HCT116 (cell line): ENCODE results near the gene H3-3A. TPM values are rescaled to one million over a fixed set of nuclear protein-coding genes. Genes with fewer than 3 reads are reported as not detected.

Source experiments
- ATAC-seq: fragments of 200-7000 bp; cut with Tn5 transposase; 2 replicates; pipeline ENCODE4 v1.9.1; 2020; ENCODE audit warnings: mild to moderate bottlenecking, moderate library complexity
- BruUV-seq: library from RNA; stranded (reverse); fragments of 400-500 nt; replicated peaks from 2 replicates; lab custom pipeline; 2021; lab: Mats Ljungman, UMichigan
- CTCF ChIA-PET: fragments of 300-600 bp; sonication (Branson Sonifier 250); formaldehyde crosslinking; loops from one replicate; lab custom pipeline; 2021; ENCODE audit warnings: antibody characterized with exemption; lab: Charles Lee
- POLR2A ChIA-PET: fragments of 300-600, 350-600 bp; sonication (Branson Sonifier 250); formaldehyde crosslinking; loops from one replicate; lab custom pipeline; 2021; ENCODE audit warnings: antibody characterized with exemption; lab: Charles Lee
- RAD21 ChIA-PET, 2 experiments: fragments of 300-600 bp; sonication (Branson Sonifier 250); formaldehyde crosslinking; loops; one replicate each; lab custom pipeline; 2023; ENCODE audit warnings: low total read pairs in 2 of 2; ENCODE audit not compliant: uncharacterized antibody in 2 of 2, unreplicated experiment in 2 of 2, low non-redundant PET in 1 of 2; lab: Charles Lee
- DNase-seq: peaks from one replicate; pipeline ENCODE4 v3.0.0-alpha.2; 2010; ENCODE audit warnings: low read depth, low spot score
- H2AFZ ChIP-seq: fragments of 200-600 bp; shearing (Covaris generic), sonication (generic); 2 replicates; pipeline ENCODE4 v1.6.1; 2017; ENCODE audit warnings: low read depth, mixed run types, mixed read lengths, antibody characterized with exemption, low read length; ENCODE audit not compliant: poor library complexity, severe bottlenecking
- H3K27ac ChIP-seq: 2 replicates; pipeline ENCODE4 v1.5.1; 2012; ENCODE audit warnings: low read depth, low read length
- H3K27me3 ChIP-seq: fragments of 200-600 bp; sonication (generic); 2 replicates; pipeline ENCODE4 v1.6.1; 2016; ENCODE audit warnings: mixed run types, low read length, mixed read lengths; ENCODE audit not compliant: insufficient read depth
- H3K36me3 ChIP-seq, 2 experiments: fragments of 200-500 bp in 1 of 2; fragments of 200-600 bp in 1 of 2; sonication (Bioruptor generic) in 1 of 2; sonication (generic) in 1 of 2; 2 replicates each; pipeline versions ENCODE4 v1.5.1 to v1.6.1; 2014 to 2016; ENCODE audit warnings: low read length in 2 of 2, inconsistent platforms in 1 of 2, mixed read lengths in 1 of 2, mixed run types in 1 of 2; ENCODE audit not compliant: insufficient read depth in 2 of 2, control insufficient read depth in 1 of 2
- H3K4me1 ChIP-seq, 2 experiments: fragments of 200-600 bp in 1 of 2; sonication (generic) in 1 of 2; 2 replicates each; pipeline versions ENCODE4 v1.5.1 to v1.6.1; 2012 to 2017; ENCODE audit warnings: low read length in 2 of 2, inconsistent platforms in 1 of 2, mild to moderate bottlenecking in 1 of 2, mixed read lengths in 1 of 2, mixed run types in 1 of 2, moderate library complexity in 1 of 2; ENCODE audit not compliant: insufficient read depth in 2 of 2, control insufficient read depth in 1 of 2
- H3K4me2 ChIP-seq: fragments of 200-600 bp; sonication (generic); 2 replicates; pipeline ENCODE4 v1.6.1; 2017; ENCODE audit warnings: mixed run types, low read length, mixed read lengths
- H3K4me3 ChIP-seq, 2 experiments: fragments of 200-600 bp in 1 of 2; sonication (generic) in 1 of 2; replicated peaks in 1 of 2; 2 replicates each; pipeline ENCODE4 v1.5.1; 2011 to 2016; ENCODE audit warnings: low read length in 2 of 2, control low read depth in 1 of 2, low read depth in 1 of 2, mild to moderate bottlenecking in 1 of 2, mixed read lengths in 1 of 2, mixed run types in 1 of 2
- H3K79me2 ChIP-seq: fragments of 200-600 bp; sonication (generic); 2 replicates; pipeline ENCODE4 v1.6.1; 2017; ENCODE audit warnings: mild to moderate bottlenecking, mixed run types, low read length, moderate library complexity, mixed read lengths; ENCODE audit not compliant: insufficient read depth
- H3K9ac ChIP-seq: fragments of 200-600 bp; sonication (generic); 2 replicates; pipeline ENCODE4 v1.6.1; 2016; ENCODE audit warnings: low read length, mixed read lengths
- H3K9me2 ChIP-seq: fragments of 200-600 bp; sonication (generic), shearing (Covaris generic); 2 replicates; pipeline ENCODE4 v1.6.1; 2017; ENCODE audit warnings: mixed run types, mild to moderate bottlenecking, moderate library complexity; ENCODE audit not compliant: insufficient read depth
- H3K9me3 ChIP-seq, 2 experiments: fragments of 200-500 bp in 1 of 2; fragments of 200-600 bp in 1 of 2; sonication (Bioruptor generic) in 1 of 2; sonication (generic) in 1 of 2; 2 replicates each; pipeline ENCODE4 v1.6.1; 2014 to 2017; ENCODE audit warnings: low read length in 2 of 2, mixed read lengths in 2 of 2, inconsistent platforms in 1 of 2, low read depth in 1 of 2, mild to moderate bottlenecking in 1 of 2, mixed run types in 1 of 2, moderate library complexity in 1 of 2; ENCODE audit not compliant: control insufficient read depth in 1 of 2, insufficient read depth in 1 of 2
- H4K20me1 ChIP-seq: fragments of 200-600 bp; sonication (generic), shearing (Covaris generic); 2 replicates; pipeline ENCODE4 v1.6.1; 2017; ENCODE audit warnings: mixed run types, mild to moderate bottlenecking, moderate library complexity; ENCODE audit not compliant: insufficient read depth
- EZH2 ChIP-seq: fragments of 200-600 bp; sonication (generic); IDR thresholded peaks from 2 replicates; pipeline ENCODE4 v1.6.1; 2017; ENCODE audit warnings: antibody characterized with exemption, mixed run types
- FOSL1 ChIP-seq: IDR thresholded peaks from 2 replicates; pipeline ENCODE4 v1.6.1; 2012; ENCODE audit warnings: low read depth
- MAX ChIP-seq: IDR thresholded peaks from 2 replicates; pipeline ENCODE4 v1.6.1; 2012
- POLR2AphosphoS5 ChIP-seq: IDR thresholded peaks from 2 replicates; pipeline ENCODE4 v1.6.1; 2011; ENCODE audit warnings: mild to moderate bottlenecking, low read depth, low read length, moderate library complexity
- RAD21 ChIP-seq: IDR thresholded peaks from 2 replicates; pipeline ENCODE4 v1.6.1; 2012; ENCODE audit warnings: low read depth, mild to moderate bottlenecking
- REST ChIP-seq: IDR thresholded peaks from 2 replicates; pipeline ENCODE4 v1.6.1; 2012; ENCODE audit warnings: low read depth
- SIN3A ChIP-seq: IDR thresholded peaks from 2 replicates; pipeline ENCODE4 v1.6.1; 2012; ENCODE audit warnings: low read depth
- SRF ChIP-seq: IDR thresholded peaks from 2 replicates; pipeline ENCODE4 v1.6.1; 2012; ENCODE audit warnings: low read depth
- TCF7L2 ChIP-seq: IDR thresholded peaks from 2 replicates; pipeline ENCODE4 v1.7.0; 2011; ENCODE audit warnings: borderline replicate concordance, inconsistent platforms; ENCODE audit not compliant: insufficient read depth, insufficient read length; ENCODE audit errors: extremely low read depth
- YY1 ChIP-seq: IDR thresholded peaks from 2 replicates; pipeline ENCODE4 v1.6.1; 2011; ENCODE audit warnings: low read length, low read depth, moderate library complexity, mild to moderate bottlenecking; ENCODE audit not compliant: insufficient replicate concordance; ENCODE audit errors: extremely low read depth
- ZFX ChIP-seq: fragments of 450-650 bp; IDR thresholded peaks from 2 replicates; pipeline ENCODE4 v1.6.1; 2017
- ZNF274 ChIP-seq: fragments of 200-500 bp; sonication (Bioruptor generic); IDR thresholded peaks from 2 replicates; pipeline ENCODE4 v1.6.1; 2014; ENCODE audit warnings: mild to moderate bottlenecking, low read depth, low read length, inconsistent platforms
- intact Hi-C: fragments of 100-400 bp; cut with micrococcal nuclease; formaldehyde crosslinking; loops from 2 replicates; pipeline ENCODE4 v1.10.0; 2022
- total RNA-seq: library from RNA; stranded (reverse); gene quantifications from one replicate; pipeline ENCODE4 v1.2.1, GENCODE V29; 2021; ENCODE audit not compliant: unreplicated experiment
- TF ChIP-seq, protein P1 (sequence below): IDR thresholded peaks from 2 replicates; pipeline ENCODE4 v1.6.1; 2012
- TF ChIP-seq, protein P2 (sequence below), 3 experiments: fragments of 200-600 bp in 1 of 3; sonication (generic) in 1 of 3; IDR thresholded peaks in 2 of 3; conservative IDR thresholded peaks in 1 of 3; 2 replicates each; pipeline ENCODE4 v1.5.1; 2012 to 2017; ENCODE audit warnings: low read depth in 2 of 3, low read length in 2 of 3, antibody characterized with exemption in 1 of 3, borderline replicate concordance in 1 of 3, control low read depth in 1 of 3, mild to moderate bottlenecking in 1 of 3, mixed read lengths in 1 of 3, mixed run types in 1 of 3, moderate library complexity in 1 of 3; ENCODE audit not compliant: insufficient read depth in 1 of 3

H3-3A gene
- total RNA-seq, 1 experiment from 2014 or later: 386 TPM

DNA sequence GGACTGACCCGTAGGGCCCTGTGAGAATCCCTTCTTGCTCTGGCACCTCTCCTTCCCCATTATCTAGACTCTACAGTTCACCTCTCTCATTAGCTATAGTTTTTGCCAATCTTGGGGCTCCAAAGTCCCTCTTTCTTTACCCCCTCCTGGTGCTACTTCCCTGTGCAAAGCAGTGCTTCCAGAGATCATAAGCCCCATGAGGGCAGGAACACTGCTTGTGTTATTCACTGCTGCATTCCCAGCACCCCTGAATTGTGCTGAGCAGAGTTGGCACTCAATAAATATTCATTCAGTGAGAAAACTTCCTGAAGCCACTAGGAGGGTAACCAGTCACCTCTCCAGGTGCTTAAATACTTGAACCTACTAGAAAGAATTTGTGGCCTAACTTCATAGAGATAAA lies 2.1 kb upstream of the H3-3A start:
- POLR2A ChIA-PET: no interaction called here
- H4K20me1 ChIP-seq: peaks cover 16% of the 10 kb centered on the region; the same call in 1 of the 2 replicates
- no peaks in the 10 kb centered on the region for H3K9me3 ChIP-seq
- TF ChIP-seq TCF7L2 (no peak), FOSL1 (no peak), EZH2 (no peak), RAD21 (no peak), REST (no peak), YY1 (no peak), SIN3A (no peak), MAX (no peak), ZFX (no peak), POLR2AphosphoS5 (no peak), ZNF274 (no peak), SRF (no peak)
- TF ChIP-seq, protein P1, sequence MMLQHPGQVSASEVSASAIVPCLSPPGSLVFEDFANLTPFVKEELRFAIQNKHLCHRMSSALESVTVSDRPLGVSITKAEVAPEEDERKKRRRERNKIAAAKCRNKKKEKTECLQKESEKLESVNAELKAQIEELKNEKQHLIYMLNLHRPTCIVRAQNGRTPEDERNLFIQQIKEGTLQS: no peak
- TF ChIP-seq, protein P2, sequence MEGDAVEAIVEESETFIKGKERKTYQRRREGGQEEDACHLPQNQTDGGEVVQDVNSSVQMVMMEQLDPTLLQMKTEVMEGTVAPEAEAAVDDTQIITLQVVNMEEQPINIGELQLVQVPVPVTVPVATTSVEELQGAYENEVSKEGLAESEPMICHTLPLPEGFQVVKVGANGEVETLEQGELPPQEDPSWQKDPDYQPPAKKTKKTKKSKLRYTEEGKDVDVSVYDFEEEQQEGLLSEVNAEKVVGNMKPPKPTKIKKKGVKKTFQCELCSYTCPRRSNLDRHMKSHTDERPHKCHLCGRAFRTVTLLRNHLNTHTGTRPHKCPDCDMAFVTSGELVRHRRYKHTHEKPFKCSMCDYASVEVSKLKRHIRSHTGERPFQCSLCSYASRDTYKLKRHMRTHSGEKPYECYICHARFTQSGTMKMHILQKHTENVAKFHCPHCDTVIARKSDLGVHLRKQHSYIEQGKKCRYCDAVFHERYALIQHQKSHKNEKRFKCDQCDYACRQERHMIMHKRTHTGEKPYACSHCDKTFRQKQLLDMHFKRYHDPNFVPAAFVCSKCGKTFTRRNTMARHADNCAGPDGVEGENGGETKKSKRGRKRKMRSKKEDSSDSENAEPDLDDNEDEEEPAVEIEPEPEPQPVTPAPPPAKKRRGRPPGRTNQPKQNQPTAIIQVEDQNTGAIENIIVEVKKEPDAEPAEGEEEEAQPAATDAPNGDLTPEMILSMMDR (IDR thresholded peaks at IDR 0.05 in 2 of 3, conservative IDR thresholded peaks at IDR 0.05 in 1 of 3; ENCODE audit: borderline replicate concordance in 1 of 3, insufficient read depth in 1 of 3, low read depth in 2 of 3, low read length in 2 of 3): no peak
- TF ChIP-seq, all 23 proteins: peak for 0
- no peaks in the 10 kb centered on the region for H3K9me2 ChIP-seq
- H3K9ac ChIP-seq: no peak overlapping the region
- DNase-seq (no peak), ATAC-seq (no peak)
- RAD21 ChIA-PET: no interaction called here
- no TSS peak for BruUV-seq
- H3K4me3 ChIP-seq: no peak overlapping the region
- H3K4me1 ChIP-seq: peaks cover 6 to 19% of the 10 kb centered on the region in 2 experiments; a peak in 3 of 4 replicates
- intact Hi-C loops: loop anchor here (10.0 kb wide), 1 partner anchor 586 kb away; no protein-coding TSS in a partner anchor
- H2AFZ ChIP-seq: no peak overlapping the region
- CTCF ChIA-PET: no interaction called here
- no peak overlapping the region for H3K27ac ChIP-seq
- no peaks in the 10 kb centered on the region; a peak in 1 of 4 replicates for H3K36me3 ChIP-seq
- no peak overlapping the region for H3K4me2 ChIP-seq
- no peaks in the 10 kb centered on the region for H3K27me3 ChIP-seq
- H3K79me2 ChIP-seq: peaks cover 28% of the 10 kb centered on the region
